K562 (cell line): ENCODE measurements around the gene SDE2. TPM values are rescaled to one million over a fixed set of nuclear protein-coding genes. Genes with fewer than 3 reads are reported as not detected.

Source experiments
- ATAC-seq: fragments of 200-7000 bp; cut with Tn5 transposase; 3 replicates; pipeline ENCODE4 v1.9.1; 2020; ENCODE audit warnings: moderate library complexity
- BruUV-seq: library from RNA; stranded (reverse); fragments of 400-500 nt; replicated peaks from 2 replicates; lab custom pipeline; 2021; lab: Mats Ljungman, UMichigan
- CTCF ChIA-PET: fragments of 300-600 bp; formaldehyde crosslinking; extraction: SDS; loops from one replicate; lab custom pipeline; 2021; ENCODE audit warnings: low intra/inter-chr PET ratio; lab: Yijun Ruan, JAX
- POLR2A ChIA-PET: fragments of 300-600, 350-650 bp; sonication (Branson Sonifier 250); formaldehyde crosslinking; extraction: SDS; loops from one replicate; lab custom pipeline; 2021; ENCODE audit warnings: antibody characterized with exemption, inconsistent platforms; lab: Yijun Ruan, JAX
- DNase-seq, 4 experiments: peaks; one replicate each; pipeline versions ENCODE4 v3.0.0 to v3.0.0-alpha.2; 2011 to 2018; ENCODE audit warnings: low spot score in 3 of 4, mixed read lengths in 3 of 4; ENCODE audit errors: extremely low read depth in 1 of 4
- FAIRE-seq: peaks from 2 replicates; lab custom pipeline; 2011; peaks lifted over from hg19 to GRCh38; lab: Jason Lieb, UNC
- H2AFZ ChIP-seq: 2 replicates; pipeline ENCODE4 v1.6.0; 2011; ENCODE audit warnings: low read depth, low read length, control low read depth, inconsistent platforms
- H3K27ac ChIP-seq: fragments of 200-600 bp; 3 replicates; pipeline ENCODE4 v1.8.0; 2011; ENCODE audit warnings: low read depth, mild to moderate bottlenecking, control low read depth, inconsistent platforms, low read length, moderate library complexity, mixed read lengths; ENCODE audit errors: extremely low read depth
- H3K27me3 ChIP-seq, 2 experiments: fragments of 300-600 bp in 1 of 2; 2 replicates in 1 of 2; 3 replicates in 1 of 2; pipeline versions ENCODE4 v1.6.0 to v1.8.0; 2011; ENCODE audit warnings: inconsistent platforms in 2 of 2, low read length in 2 of 2, mild to moderate bottlenecking in 1 of 2, mixed read lengths in 1 of 2, moderate library complexity in 1 of 2; ENCODE audit not compliant: control insufficient read depth in 2 of 2, insufficient read depth in 2 of 2
- H3K36me3 ChIP-seq: fragments of 300-600 bp; 3 replicates; pipeline ENCODE4 v1.8.0; 2011; ENCODE audit warnings: mild to moderate bottlenecking, low read length, inconsistent platforms; ENCODE audit not compliant: control insufficient read depth, insufficient read depth
- H3K4me1 ChIP-seq, 2 experiments: fragments of 200-600 bp in 1 of 2; replicated peaks in 1 of 2; 2 replicates in 1 of 2; 3 replicates in 1 of 2; pipeline versions ENCODE4 v1.5.1 to v1.8.0; 2011; ENCODE audit warnings: inconsistent platforms in 2 of 2, low read length in 2 of 2, mild to moderate bottlenecking in 1 of 2, mixed read lengths in 1 of 2, moderate library complexity in 1 of 2; ENCODE audit not compliant: control insufficient read depth in 2 of 2, insufficient read depth in 2 of 2
- H3K4me2 ChIP-seq: 2 replicates; pipeline ENCODE4 v1.6.1; 2011; ENCODE audit warnings: low read length, control low read depth, inconsistent platforms, mixed read lengths; ENCODE audit not compliant: insufficient read depth
- H3K4me3 ChIP-seq: fragments of 200-600 bp; sonication (generic), shearing (Covaris generic); 2 replicates; pipeline ENCODE4 v1.5.1; 2016; ENCODE audit warnings: control low read depth, inconsistent platforms
- H3K79me2 ChIP-seq: fragments of 200-600 bp; 3 replicates; pipeline ENCODE4 v1.8.0; 2011; ENCODE audit warnings: low read length, inconsistent platforms; ENCODE audit not compliant: control insufficient read depth, insufficient read depth
- H3K9ac ChIP-seq, 2 experiments: 2 replicates each; pipeline versions ENCODE4 v1.6.0 to v1.6.1; 2011; ENCODE audit warnings: low read depth in 2 of 2, low read length in 2 of 2, control low read depth in 1 of 2, inconsistent platforms in 1 of 2, mild to moderate bottlenecking in 1 of 2, mixed read lengths in 1 of 2; ENCODE audit not compliant: insufficient read depth in 1 of 2
- H3K9me1 ChIP-seq: one replicate; pipeline ENCODE4 v1.6.0; 2011; ENCODE audit warnings: inconsistent platforms, mild to moderate bottlenecking, low read length, moderate library complexity; ENCODE audit not compliant: control insufficient read depth, insufficient read depth
- H3K9me3 ChIP-seq: replicated peaks from 2 replicates; pipeline ENCODE4 v1.5.1; 2011; ENCODE audit warnings: low read depth, low read length, inconsistent platforms; ENCODE audit not compliant: control insufficient read depth, insufficient read depth
- H4K20me1 ChIP-seq: replicated peaks from 2 replicates; pipeline ENCODE4 v1.6.1; 2011; ENCODE audit warnings: low read length, inconsistent platforms, mixed read lengths; ENCODE audit not compliant: control insufficient read depth, insufficient read depth
- CBX3 ChIP-seq, 2 experiments: IDR thresholded peaks; 1 replicate in 1 of 2; 2 replicates in 1 of 2; pipeline ENCODE4 v1.6.1; 2012; ENCODE audit warnings: inconsistent platforms in 2 of 2, low read length in 2 of 2, borderline replicate concordance in 1 of 2, control low read depth in 1 of 2
- FOSL1 ChIP-seq: fragments of 200-800 bp; sonication (Bioruptor generic); conservative IDR thresholded peaks from 2 replicates; pipeline ENCODE4 v1.6.1; 2016; ENCODE audit warnings: missing genetic modification characterization, missing compliant biosample characterization
- IRF2 ChIP-seq: sonication (generic); formaldehyde crosslinking; IDR thresholded peaks from 2 replicates; pipeline ENCODE4 v1.8.1; 2022; ENCODE audit warnings: mild to moderate bottlenecking, missing genetic modification reagents
- ZNF140 ChIP-seq: fragments of 250-450 bp; sonication (Bioruptor Pico); IDR thresholded peaks from 2 replicates; pipeline ENCODE4 v1.8.0; 2021; ENCODE audit warnings: moderate library complexity, mild to moderate bottlenecking, inconsistent platforms
- ZNF766 ChIP-seq: fragments of 200-800 bp; sonication (Bioruptor generic); conservative IDR thresholded peaks from 2 replicates; pipeline ENCODE4 v1.6.1; 2016; ENCODE audit warnings: missing genetic modification characterization, missing compliant biosample characterization
- WGBS: fragments of 100-300 bp; shearing (Covaris generic); methylation state at CpG from one replicate; pipeline ENCODE4 v1.1.6; 2016; ENCODE audit warnings: low coverage, mixed read lengths; ENCODE audit not compliant: insufficient coverage; ENCODE audit errors: missing lambda C conversion rate; 5-methylcytosine and 5-hydroxymethylcytosine counted together
- in situ Hi-C: fragments of 300-500 bp; cut with MboI; formaldehyde crosslinking; loops from 4 replicates; pipeline ENCODE4 v1.15.0; 2018; ENCODE audit warnings: inconsistent platforms, mixed read lengths
- intact Hi-C: fragments of 100-400 bp; cut with micrococcal nuclease; formaldehyde crosslinking; loops from 2 replicates; pipeline ENCODE4 v1.14.2; 2022
- polyA plus RNA-seq, 8 experiments: library from polyadenylated mRNA; depleted of rRNA in 4 of 8; stranded (reverse) in 5 of 8; unstranded in 3 of 8; fragments of >200 nt; fragmentation: Nextera tagmentation in 2 of 8; fragmentation: Illumina TruSeq in 1 of 8; extraction: Ambion mirVana in 2 of 8; extraction: Trizol in 1 of 8; gene quantifications; 2 replicates each; pipeline versions ENCODE4 v1.2.1 to v1.2.3, GENCODE V29; 2011 to 2014; ENCODE audit warnings: inconsistent platforms in 1 of 8, missing spikeins in 1 of 8
- total RNA-seq, 7 experiments: library from RNA; depleted of rRNA in 6 of 7; stranded (reverse); fragments of >200 nt in 6 of 7; fragmentation: Illumina TruSeq in 2 of 7; extraction: Trizol in 2 of 7; gene quantifications; 2 replicates each; pipeline versions ENCODE4 v1.2.1 to v1.2.3, GENCODE V29; 2011 to 2021; ENCODE audit warnings: low replicate concordance in 1 of 7
- TF ChIP-seq, protein P1 (sequence below): fragments of 250-450 bp; sonication (Bioruptor Pico); IDR thresholded peaks from 2 replicates; pipeline ENCODE4 v1.4.0; 2020; ENCODE audit warnings: borderline replicate concordance

Gene SDE2
- total and polyA plus RNA-seq, 9 of the 15 experiments (the other 6 are each of a cell fraction or from before 2014, with no cell fraction given) = 14.3 to 62.3 (median 46.0) TPM

DNA sequence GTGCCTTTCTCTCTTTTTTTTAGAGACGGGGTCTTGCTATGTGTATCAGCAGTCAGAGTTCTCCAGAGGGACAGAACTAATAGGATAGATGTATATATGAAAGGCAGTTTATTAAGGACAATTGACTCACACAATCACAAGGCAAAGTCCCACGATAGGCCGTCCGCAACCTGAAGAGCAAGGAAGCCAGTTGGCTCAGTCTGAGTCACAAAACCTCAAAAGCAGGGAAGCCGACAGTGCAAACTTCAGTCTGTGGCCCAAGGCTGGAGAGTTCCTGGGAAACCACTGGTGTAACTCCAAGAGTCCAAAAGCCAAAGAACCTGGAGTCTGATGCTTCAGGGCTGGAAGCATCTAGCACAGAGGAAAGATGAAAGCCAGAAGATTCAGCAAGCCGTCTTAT is 47.1 kb upstream of the SDE2 start:
- POLR2A ChIA-PET = interaction anchor here (1.2 to 3.5 kb wide), 2 partner anchors 10 to 16 kb away, joined by 4 to 13 read pairs; partner anchors contain the start of gene H3-3A
- in situ Hi-C loops = no loop called here
- Histone ChIP-seq H3K79me2 (no peaks in the 10 kb centered on the region), H4K20me1 (no peaks in the 10 kb centered on the region), H3K9ac (no peak overlapping the region), H3K4me2 (no peak overlapping the region), H2AFZ (peak overlapping the region; percentile 41), H3K4me3 (no peak overlapping the region), H3K9me1 (no peaks in the 10 kb centered on the region), H3K27ac (no peak overlapping the region), H3K9me3 (no peaks in the 10 kb centered on the region)
- intact Hi-C loops = no loop called here
- FAIRE-seq (no peak), DNase-seq (no peak)
- CTCF ChIA-PET = interaction anchor here (0.7 kb wide), 1 partner anchor 79 kb away, joined by 3 read pairs; no protein-coding TSS in a partner anchor
- WGBS = 48% methylated on average over 6 of the region's 6 CpGs
- TF ChIP-seq, protein P1, sequence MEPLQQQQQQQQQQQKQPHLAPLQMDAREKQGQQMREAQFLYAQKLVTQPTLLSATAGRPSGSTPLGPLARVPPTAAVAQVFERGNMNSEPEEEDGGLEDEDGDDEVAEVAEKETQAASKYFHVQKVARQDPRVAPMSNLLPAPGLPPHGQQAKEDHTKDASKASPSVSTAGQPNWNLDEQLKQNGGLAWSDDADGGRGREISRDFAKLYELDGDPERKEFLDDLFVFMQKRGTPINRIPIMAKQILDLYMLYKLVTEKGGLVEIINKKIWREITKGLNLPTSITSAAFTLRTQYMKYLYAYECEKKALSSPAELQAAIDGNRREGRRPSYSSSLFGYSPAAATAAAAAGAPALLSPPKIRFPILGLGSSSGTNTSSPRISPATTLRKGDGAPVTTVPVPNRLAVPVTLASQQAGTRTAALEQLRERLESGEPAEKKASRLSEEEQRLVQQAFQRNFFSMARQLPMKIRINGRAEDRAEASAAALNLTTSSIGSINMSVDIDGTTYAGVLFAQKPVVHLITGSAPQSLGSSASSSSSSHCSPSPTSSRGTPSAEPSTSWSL (CRISPR knock-in tag) = no peak
- peak; percentile 77 for TF ChIP-seq FOSL1 (tag)
- TF ChIP-seq, all 486 proteins: peak for 1
- no peaks in the 10 kb centered on the region for H3K4me1 ChIP-seq
- H3K36me3 ChIP-seq = no peaks in the 10 kb centered on the region
- no peak for ATAC-seq
- no TSS peak for BruUV-seq
- no peaks in the 10 kb centered on the region for H3K27me3 ChIP-seq

DNA sequence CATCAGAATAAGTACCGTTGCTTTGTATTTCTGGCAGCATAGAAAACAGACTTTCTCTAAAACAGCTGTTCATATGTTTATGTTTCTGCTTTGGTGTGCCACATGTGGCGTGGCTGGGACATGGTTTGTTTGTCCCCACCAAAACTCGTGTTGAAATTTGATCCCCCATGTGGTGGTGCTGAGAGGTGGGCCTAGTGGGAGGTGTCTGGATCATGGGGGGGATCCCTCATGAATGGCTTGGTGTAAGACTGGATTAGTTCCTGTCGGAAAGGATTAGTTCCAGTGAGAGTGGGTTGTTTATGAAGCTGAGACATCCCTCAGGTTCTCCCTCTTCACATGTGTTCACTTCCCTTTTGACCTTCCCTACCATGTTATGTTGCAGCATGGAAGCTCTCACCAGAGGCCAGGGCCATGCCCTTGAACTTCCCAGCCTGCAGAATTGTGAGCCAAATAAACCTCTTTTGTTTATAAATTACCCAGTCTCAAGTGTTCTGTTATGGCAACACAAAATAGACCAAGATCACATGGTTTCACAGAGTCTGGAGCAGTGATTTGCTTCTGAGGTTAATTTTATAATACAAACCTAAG is 45.5 kb upstream of the SDE2 start:
- Histone ChIP-seq H3K27ac (no peak overlapping the region), H4K20me1 (no peaks in the 10 kb centered on the region), H3K9ac (no peak overlapping the region; a peak in 1 of 4 replicates), H2AFZ (no peak overlapping the region), H3K27me3 (no peaks in the 10 kb centered on the region), H3K79me2 (no peaks in the 10 kb centered on the region), H3K4me2 (no peak overlapping the region), H3K9me1 (no peaks in the 10 kb centered on the region), H3K4me3 (no peak overlapping the region), H3K9me3 (no peaks in the 10 kb centered on the region), H3K36me3 (no peaks in the 10 kb centered on the region), H3K4me1 (no peaks in the 10 kb centered on the region)
- intact Hi-C loops (no loop called here), in situ Hi-C loops (no loop called here)
- TF ChIP-seq CBX3 (IDR thresholded peaks at IDR 0.05; ENCODE audit: borderline replicate concordance in 1 of 2, low read length in 2 of 2) (peak in 1 of 2 experiments; percentile 13; a peak in 1 of 3 replicates), ZNF140 (CRISPR knock-in tag) (no peak), IRF2 (no peak), ZNF766 (CRISPR knock-in tag) (peak; percentile 97)
- 49% methylated on average over 4 of the region's 4 CpGs for WGBS
- FAIRE-seq (no peak), DNase-seq (no peak), ATAC-seq (no peak)
- CTCF ChIA-PET = no interaction called here
- POLR2A ChIA-PET = interaction anchor here (2.4 kb wide), 1 partner anchor 10 kb away, joined by 9 read pairs; no protein-coding TSS in a partner anchor
- no TSS peak for BruUV-seq
